CD4-positive, CD25-positive, alpha-beta regulatory T cell (primary cell): ENCODE results near the gene STK33. TPM values are rescaled to one million over a fixed set of nuclear protein-coding genes. Genes with fewer than 3 reads are reported as not detected.

Experiments used
- polyA plus RNA-seq, 4 donors: library from polyadenylated mRNA; unstranded; fragments of 300-500 nt; fragmentation: Illumina TruSeq; gene quantifications; one replicate each; pipeline ENCODE4 v1.2.3, GENCODE V29; 2021
- total RNA-seq: library from RNA; stranded (reverse); gene quantifications from one replicate; pipeline ENCODE4 v1.2.3, GENCODE V29; 2022

The STK33 gene
- total and polyA plus RNA-seq, 5 donors from 2014 or later: 0.44 to 0.49 TPM; not detected in 3

Other genes starting within 250 kb of the STK33 start
- 16.0 TPM for gene TRIM66, start 88.4 kb upstream of the STK33 start, total RNA-seq
- gene TRIM66, start 88.4 kb upstream of the STK33 start, polyA plus RNA-seq: 1 to 10 TPM in 1 of 4 donors, under 1 TPM in 3; 0.33 to 1.0 (median 0.57) TPM
- 1,139 TPM for gene RPL27A, start 88.6 kb upstream of the STK33 start, total RNA-seq
- 1,000 to 10,000 TPM; 2,739 to 4,268 (median 3,464) TPM for gene RPL27A, start 88.6 kb upstream of the STK33 start, polyA plus RNA-seq